Fibroblast of skin of right quadriceps (primary cell): Measurements from ENCODE around the gene SAMD4B.
"Not testable (repeated sequence)": the region's sequence is repeated elsewhere in the genome, so short reads cannot be mapped to it uniquely, and the experiment has no call there.

ENCODE experiments used
- DNase-seq: peaks from one replicate; pipeline ENCODE4 v3.0.0-alpha.2; 2013

Gene SAMD4B

GRCh38 chr19:39370735-39371134 lies 28.5 kb downstream of the SAMD4B start:
- DNase-seq = no peak

GRCh38 chr19:39372047-39372802 lies 30.0 kb downstream of the SAMD4B start:
- peak; percentile 96 for DNase-seq

GRCh38 chr19:39372941-39373340 lies 30.7 kb downstream of the SAMD4B start:
- DNase-seq = no peak

GRCh38 chr19:39375929-39376328 lies 33.7 kb downstream of the SAMD4B start:
- DNase-seq = no peak

GRCh38 chr19:39377373-39378362 lies 35.4 kb downstream of the SAMD4B start:
- no peak for DNase-seq

- DNase-seq = not testable (repeated sequence)
These were observed 37.1 kb downstream of the SAMD4B start for GRCh38 chr19:39379366-39379765.

- DNase-seq = no peak
These were observed 37.7 kb downstream of the SAMD4B start for GRCh38 chr19:39379865-39380396.

- DNase-seq = no peak
These were observed 38.6 kb downstream of the SAMD4B start for GRCh38 chr19:39380521-39381502.

GRCh38 chr19:39381910-39382611 lies 39.8 kb downstream of the SAMD4B start:
- DNase-seq = no peak

GRCh38 chr19:39382991-39383828 lies 41.0 kb downstream of the SAMD4B start:
- no peak for DNase-seq

GRCh38 chr19:39384839-39385568 lies 42.8 kb downstream of the SAMD4B start:
- DNase-seq = no peak

- no peak for DNase-seq
These were observed 43.6 kb downstream of the SAMD4B start for GRCh38 chr19:39385629-39386411.

- no peak for DNase-seq
These were observed 44.3 kb downstream of the SAMD4B start for GRCh38 chr19:39386557-39386956.

- DNase-seq = no peak
These were observed 46.4 kb downstream of the SAMD4B start for GRCh38 chr19:39388657-39389056.

- no peak for DNase-seq
These were observed 47.6 kb downstream of the SAMD4B start for GRCh38 chr19:39389631-39390414.

GRCh38 chr19:39390451-39390750 lies 48.2 kb downstream of the SAMD4B start:
- no peak for DNase-seq

- DNase-seq = peak; percentile 100
These were observed 48.7 kb downstream of the SAMD4B start, which contains the start of the genes MED29 and PAF1 for GRCh38 chr19:39390751-39391437. Gene MED29, plus strand, starts transcription at chr19:39391378. Its CDS starts 45 bp downstream, at chr19:39391423. Gene PAF1, minus strand, starts transcription at chr19:39391106. Its CDS starts 242 bp downstream, at chr19:39390864.
